Mesenteric fat pad (tissue), 1 donor: ENCODE measurements around the gene QRICH1. TPM values are rescaled to one million over a fixed set of nuclear protein-coding genes. Genes with fewer than 3 reads are reported as not detected.

Experiments used
- DNase-seq: peaks from one replicate; pipeline ENCODE4 v3.0.0-alpha.2; 2020; ENCODE audit warnings: low spot score
- total RNA-seq: library from RNA; stranded (reverse); fragmentation: NEBNext Ultra II Directional; extraction: Animal tissue kit (Norgen Biotek cat#: 25700); gene quantifications from one replicate; pipeline ENCODE4 v1.2.1, GENCODE V29; 2021
- donor health status: DM: yes; HTN: yes; CAD: no.

QRICH1 gene
- total RNA-seq, 1 donor from 2014 or later: 96.9 TPM

GRCh38 chr3:48999085-48999858, 94.6 kb downstream of the QRICH1 start:
- DNase-seq: no peak

DNA sequence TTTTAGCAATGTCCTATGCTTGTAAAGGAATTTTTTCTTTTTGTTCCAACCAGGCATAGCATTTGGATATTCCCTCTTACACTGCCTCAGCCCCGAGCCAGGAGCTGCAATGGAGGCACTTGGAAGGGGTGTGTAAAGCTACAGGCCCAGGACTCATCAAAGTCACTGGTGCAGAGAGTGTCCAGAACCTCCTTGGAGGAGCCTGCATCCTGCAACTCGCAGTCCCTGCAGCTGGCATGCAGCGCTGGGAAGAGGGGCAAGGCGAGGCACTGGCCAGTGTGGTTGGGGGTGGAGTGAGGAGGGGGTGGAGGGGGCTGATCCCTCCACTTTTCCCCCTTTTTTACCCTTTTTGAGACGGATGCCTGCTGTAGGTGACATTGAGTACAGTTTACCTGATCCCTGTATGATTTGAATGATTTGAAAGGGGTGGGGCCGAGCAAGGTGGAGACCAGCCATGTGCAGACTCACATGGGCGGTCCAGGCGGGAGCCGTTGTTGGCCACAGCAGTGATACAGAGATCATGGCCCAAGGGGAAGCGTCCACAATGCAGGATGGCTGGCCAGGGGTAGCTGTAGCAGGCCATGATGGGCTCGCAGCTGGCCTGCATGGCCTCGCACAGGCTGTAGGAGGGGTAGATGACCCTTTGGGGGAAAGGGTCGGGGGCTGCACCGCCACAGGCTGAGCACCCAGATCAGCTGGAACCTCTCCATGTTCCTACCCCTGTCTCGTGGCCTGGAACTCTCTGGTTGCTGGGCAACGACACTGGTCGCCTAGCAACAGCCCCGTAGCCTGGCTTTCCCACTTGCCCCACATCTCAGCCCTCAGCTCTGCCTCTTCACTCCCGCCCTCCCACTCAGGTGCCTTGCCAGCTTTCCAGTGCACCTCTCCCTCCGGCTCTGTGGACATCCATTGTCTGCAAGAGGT, 95.9 kb downstream of the QRICH1 start:
- no peak for DNase-seq

- no peak for DNase-seq
These were observed 96.7 kb downstream of the QRICH1 start for GRCh38 chr3:48997102-48997635.

DNA sequence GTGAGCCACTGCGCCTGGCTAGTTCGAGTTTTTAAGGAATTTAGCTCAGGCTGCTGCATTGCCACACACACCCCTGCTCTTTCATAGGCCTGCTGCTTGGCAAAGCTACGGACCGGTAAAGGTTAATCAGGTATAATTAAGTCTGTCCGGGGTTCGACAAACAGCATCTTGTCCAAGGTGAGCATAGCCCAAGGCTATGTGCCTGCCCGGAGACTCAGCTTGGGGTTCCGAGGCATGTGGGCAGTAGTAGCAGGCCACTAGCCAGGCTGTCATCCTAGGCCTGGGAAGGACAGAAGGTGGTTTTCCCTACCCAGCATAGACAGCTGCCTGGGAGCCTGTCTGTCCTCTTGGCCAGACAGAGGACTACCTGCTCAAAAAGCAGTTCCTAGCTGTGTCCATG, 97.2 kb downstream of the QRICH1 start:
- DNase-seq: no peak

DNA sequence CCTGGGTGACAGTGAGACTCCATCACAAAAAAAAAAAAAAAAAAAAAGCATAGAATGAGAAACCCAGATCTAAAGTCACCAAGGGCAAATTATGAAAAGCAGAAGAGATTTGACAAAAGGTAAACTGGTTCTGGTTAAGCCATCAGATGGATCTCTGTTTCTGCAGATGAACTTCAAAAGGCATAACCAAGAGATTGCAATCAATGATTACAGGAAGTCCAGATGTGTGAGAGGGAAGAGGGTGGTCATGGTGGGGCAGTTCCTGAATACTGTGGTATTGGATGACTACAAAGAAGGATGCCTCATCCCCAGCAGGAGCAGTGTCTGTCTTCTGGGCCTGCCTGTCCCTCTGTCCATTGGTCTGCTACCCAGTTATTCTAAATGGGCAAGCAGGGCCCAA, 100.0 kb downstream of the QRICH1 start:
- DNase-seq: no peak

GRCh38 chr3:48991851-48992545, 101.9 kb downstream of the QRICH1 start:
- no peak for DNase-seq

DNA sequence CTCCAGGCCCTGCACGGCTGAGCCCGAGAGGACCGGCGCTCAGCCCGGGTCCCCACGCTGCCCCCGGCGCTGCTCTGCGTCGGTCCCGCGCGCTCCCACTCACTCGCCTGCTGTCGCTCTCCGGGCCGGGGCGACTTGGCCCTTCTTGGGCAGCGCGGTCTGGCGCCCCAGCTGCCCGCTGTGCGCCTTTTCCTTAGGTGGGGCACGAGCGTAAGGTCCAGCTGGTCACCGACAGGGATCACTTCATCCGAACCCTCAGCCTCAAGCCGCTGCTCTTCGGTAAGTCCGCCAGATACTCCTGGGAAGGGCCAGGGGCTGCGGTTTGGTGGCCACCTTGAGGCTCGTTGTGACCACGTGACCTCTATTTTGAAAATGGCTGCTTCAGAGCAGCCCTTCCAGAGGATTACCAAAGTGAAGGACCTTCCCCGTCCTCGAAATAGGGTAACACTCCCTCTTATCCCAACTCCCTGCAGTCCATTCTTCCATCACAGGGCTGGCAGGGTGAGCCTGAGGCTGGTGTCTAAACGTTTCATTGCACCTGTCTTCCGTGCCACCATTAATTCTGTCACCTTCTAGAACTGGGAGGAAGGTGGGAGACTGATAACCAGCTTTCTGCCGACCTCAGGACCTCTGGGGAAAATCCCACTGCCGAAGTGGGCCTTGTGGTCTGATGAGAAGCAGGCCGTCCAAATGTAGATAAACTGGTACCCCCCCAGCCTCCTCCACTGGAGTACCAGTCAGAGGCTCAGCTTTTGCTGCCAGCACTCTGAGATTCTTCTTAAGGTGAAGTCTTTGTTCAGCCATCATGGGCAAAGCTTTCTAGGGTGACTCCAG, 103.0 kb downstream of the QRICH1 start:
- no peak for DNase-seq

GRCh38 chr3:48989796-48990635, 103.9 kb downstream of the QRICH1 start, which contains the start of gene P4HTM:
P4HTM (plus strand) TSS chr3:48990241; CDS start chr3:48990257, 16 bp downstream.
- DNase-seq: peak; percentile 95

DNA sequence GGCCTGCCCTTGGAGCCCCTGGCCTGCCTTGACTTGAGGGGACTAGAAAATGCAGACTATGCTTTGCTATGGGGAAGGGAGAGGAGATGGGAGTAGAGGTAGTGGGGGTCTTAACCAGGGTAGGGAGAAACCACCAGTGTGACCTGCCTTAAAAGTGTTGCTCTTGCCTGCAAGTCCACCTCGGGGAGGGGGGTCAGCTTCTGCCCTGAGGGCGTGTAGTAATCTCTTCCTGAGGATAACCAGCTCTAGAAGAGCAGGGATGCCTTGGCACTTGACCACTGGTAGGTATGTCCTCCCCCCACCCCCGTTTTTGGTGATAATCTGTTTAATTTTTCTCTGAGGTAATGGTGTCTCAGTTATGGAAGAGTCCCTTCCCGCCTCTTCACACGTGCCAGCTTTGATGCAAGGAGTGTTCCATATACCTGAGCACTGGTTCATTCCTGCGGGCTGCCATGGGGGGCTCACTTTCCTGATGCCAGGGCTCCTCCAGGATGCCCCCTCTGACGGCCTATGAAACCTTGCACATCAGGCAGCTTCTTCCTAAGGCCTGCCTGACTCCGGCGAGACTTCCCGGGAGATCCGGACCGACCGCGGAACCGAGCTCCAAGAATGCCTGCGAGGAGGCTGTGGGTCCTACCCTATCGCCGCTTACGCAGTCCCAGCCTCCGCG, 104.6 kb downstream of the QRICH1 start:
- DNase-seq: no peak

GRCh38 chr3:48985831-48986376, 108.0 kb downstream of the QRICH1 start:
- peak; percentile 64 for DNase-seq

DNA sequence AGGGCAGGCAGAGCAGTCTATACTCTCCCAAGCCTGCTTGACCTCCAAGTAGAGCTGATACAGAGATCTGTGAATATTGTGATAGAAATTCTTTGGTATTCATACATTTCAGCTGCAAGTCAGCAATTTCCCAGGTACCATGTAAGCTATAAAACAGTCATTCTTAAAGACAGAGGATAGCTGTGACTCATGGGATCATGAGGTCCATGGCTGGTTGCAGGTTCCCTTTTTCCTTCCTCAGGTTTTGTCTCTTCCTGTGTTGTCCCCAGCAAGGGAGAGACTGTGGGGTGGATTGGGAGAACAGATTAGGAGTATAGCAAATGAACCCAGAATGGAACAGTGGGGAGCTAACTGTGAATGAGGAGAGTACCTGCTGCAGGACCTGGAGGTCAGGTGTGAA, 109.2 kb downstream of the QRICH1 start:
- DNase-seq: no peak

GRCh38 chr3:48983096-48983495, 110.8 kb downstream of the QRICH1 start:
- peak; percentile 55 for DNase-seq

DNA sequence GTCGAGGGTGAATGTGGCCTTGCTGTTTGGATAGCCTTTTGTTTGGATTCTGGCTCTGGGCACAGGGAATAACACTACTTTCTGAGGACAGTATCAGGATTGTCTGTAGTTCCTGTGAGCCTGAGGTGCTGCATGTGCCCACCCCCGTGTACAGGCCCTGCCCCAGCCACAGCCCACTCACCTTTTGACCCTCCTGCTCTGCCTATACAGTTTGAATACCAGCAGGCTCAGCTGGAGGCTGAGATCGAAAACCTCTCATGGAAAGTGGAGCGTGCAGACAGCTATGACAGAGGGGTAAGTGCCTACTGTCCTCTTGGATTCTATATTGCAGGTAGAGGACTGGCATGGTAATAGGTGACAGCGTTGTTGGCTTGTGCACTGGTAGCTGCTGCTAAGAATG, 111.2 kb downstream of the QRICH1 start:
- peak; percentile 73 for DNase-seq

DNA sequence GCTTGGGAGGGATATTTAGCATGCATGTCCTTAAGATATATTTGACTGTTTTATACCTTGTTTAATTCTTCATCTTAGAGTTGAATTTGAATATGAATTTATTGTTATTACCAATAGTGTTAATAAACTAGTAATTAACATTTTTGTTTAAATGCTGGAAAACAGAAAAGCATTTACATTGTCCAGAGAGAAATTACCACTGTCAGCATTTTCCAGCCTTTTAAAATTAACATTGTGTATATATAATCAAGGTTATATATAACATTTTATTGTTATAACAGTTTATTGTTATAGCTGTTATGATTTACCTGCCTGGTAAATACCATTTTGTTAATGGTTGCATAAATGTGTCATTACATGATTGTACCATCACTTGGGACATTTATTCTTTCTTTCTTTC, 111.9 kb downstream of the QRICH1 start:
- DNase-seq: no peak

DNA sequence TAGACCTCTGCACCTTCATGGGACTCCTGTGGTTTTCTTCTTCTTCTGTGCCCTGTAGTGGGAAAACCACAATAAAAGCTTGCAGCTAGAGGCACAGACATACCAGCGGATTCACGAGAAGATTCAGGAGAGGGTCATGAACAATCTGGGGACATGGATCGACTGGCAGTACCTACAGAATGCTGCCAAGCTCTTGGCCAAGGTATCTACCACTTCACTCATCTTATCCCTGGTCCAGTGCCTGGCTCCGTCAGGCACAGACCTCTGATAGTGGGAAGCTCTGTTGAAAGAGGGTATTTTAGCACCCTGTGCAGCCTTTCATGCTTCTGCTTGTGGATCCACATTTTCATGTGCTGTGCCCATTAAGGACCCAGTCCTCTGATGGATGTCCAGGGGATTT, 113.6 kb downstream of the QRICH1 start:
- peak; percentile 30 for DNase-seq
